Stimulated activated CD4-positive, alpha-beta T cell treated with anti-CD3 and anti-CD28 coated beads, Interleukin-4, amount 100 ng/mL, for 48 hours (primary cell): Measurements from ENCODE around the gene FAR1.

Experiments used
- DNase-seq, 2 donors: peaks; one replicate each; pipeline ENCODE4 v3.0.0-alpha.2; 2020; ENCODE audit warnings: low read depth in 2 of 2

The FAR1 gene

GRCh38 chr11:13777341-13777985 is 109.0 kb downstream of the FAR1 start:
- no peak for DNase-seq

- no peak for DNase-seq
These were observed 109.9 kb downstream of the FAR1 start for GRCh38 chr11:13778345-13778744.

- DNase-seq, result no peak
These were observed 112.7 kb downstream of the FAR1 start for GRCh38 chr11:13781153-13781552.
